ENCODE measurements around the gene RAB11FIP3.

- TF ChIP-seq, protein P1, sequence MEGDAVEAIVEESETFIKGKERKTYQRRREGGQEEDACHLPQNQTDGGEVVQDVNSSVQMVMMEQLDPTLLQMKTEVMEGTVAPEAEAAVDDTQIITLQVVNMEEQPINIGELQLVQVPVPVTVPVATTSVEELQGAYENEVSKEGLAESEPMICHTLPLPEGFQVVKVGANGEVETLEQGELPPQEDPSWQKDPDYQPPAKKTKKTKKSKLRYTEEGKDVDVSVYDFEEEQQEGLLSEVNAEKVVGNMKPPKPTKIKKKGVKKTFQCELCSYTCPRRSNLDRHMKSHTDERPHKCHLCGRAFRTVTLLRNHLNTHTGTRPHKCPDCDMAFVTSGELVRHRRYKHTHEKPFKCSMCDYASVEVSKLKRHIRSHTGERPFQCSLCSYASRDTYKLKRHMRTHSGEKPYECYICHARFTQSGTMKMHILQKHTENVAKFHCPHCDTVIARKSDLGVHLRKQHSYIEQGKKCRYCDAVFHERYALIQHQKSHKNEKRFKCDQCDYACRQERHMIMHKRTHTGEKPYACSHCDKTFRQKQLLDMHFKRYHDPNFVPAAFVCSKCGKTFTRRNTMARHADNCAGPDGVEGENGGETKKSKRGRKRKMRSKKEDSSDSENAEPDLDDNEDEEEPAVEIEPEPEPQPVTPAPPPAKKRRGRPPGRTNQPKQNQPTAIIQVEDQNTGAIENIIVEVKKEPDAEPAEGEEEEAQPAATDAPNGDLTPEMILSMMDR (IDR thresholded peaks at IDR 0.05), result no peak
- no peak for TF ChIP-seq POLR2A (IDR thresholded peaks at IDR 0.05)
These were observed 50.6 kb downstream of the RAB11FIP3 start for GRCh38 chr16:476039-476438.

All from heart left ventricle (tissue), 13 donors.